ENCODE data around the gene RFX4. TPM values are rescaled to one million over a fixed set of nuclear protein-coding genes. Genes with fewer than 3 reads are reported as not detected.

Gene RFX4
- total and polyA plus RNA-seq, 2 of the 13 experiments (the other 11 are each of a cell fraction or from before 2014, with no cell fraction given): not detected

DNA sequence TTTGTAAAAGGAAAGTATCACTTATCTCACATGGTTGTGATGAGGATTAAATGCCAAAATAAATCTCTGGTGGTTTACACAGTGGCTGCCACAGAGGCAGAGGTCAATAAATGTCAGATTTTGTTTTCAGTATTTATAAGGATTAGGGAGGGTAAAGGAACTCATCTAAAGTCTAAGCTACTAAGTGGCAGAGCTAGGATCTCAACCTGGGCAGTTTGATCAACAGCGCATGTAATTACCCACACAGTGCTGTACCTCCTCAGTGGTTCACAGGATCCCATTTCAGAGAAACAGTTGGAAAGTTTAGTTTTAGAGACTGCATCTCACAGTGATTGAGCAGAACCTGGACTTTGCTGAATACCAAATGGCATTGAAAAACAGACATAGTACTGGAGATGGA lies 146.8 kb downstream of the RFX4 start (continued):
- TF ChIP-seq MAFG (CRISPR knock-in tag; IDR thresholded peaks at IDR 0.05): no peak
- TF ChIP-seq ERF (CRISPR knock-in tag; IDR thresholded peaks at IDR 0.05): no peak
- no peak for TF ChIP-seq RAD21 (CRISPR knock-in tag; IDR thresholded peaks at IDR 0.05)

DNA sequence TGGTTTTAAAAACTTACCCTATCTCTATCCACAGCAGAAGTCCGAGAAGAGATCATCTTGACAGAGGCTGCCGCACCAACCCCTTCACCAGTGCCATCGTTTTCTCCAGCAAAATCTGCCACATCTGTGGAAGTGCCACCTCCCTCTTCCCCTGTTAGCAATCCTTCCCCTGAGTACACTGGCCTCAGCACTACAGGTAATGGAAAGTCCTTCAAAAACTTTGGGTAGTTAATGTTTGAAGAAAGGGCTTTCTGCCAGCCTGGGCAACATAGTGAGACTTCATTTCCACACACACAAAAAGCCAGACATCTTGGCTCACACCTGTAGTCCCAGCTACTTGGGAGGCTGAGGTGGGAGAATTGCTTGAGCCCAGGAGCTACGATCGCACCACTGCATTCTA lies 150.1 kb downstream of the RFX4 start:
- intact Hi-C loops (cut with micrococcal nuclease; ENCODE audit: unreplicated experiment): no loop called here
- in situ Hi-C loops (cut with HindIII; ENCODE audit: extremely low pct_ligation_motif_present, low pct_unique_long_range_greater_than_20kb): no loop called here
- no peaks in the 10 kb centered on the region for H3K36me3 ChIP-seq (replicated peaks in 1 of 2; ENCODE audit: control insufficient read depth in 1 of 2, insufficient read depth in 2 of 2, low read length in 2 of 2)
- TF ChIP-seq ZNF788 (CRISPR knock-in tag; IDR thresholded peaks at IDR 0.05; ENCODE audit: borderline replicate concordance): no peak
- no peak for TF ChIP-seq KDM5A (IDR thresholded peaks at IDR 0.05; ENCODE audit: borderline replicate concordance, low read length)
- TF ChIP-seq ATM (IDR thresholded peaks at IDR 0.05; ENCODE audit: borderline replicate concordance): no peak
- no peak for TF ChIP-seq HOXA9 (CRISPR knock-in tag; IDR thresholded peaks at IDR 0.05; ENCODE audit: borderline replicate concordance)
- TF ChIP-seq, protein P1, sequence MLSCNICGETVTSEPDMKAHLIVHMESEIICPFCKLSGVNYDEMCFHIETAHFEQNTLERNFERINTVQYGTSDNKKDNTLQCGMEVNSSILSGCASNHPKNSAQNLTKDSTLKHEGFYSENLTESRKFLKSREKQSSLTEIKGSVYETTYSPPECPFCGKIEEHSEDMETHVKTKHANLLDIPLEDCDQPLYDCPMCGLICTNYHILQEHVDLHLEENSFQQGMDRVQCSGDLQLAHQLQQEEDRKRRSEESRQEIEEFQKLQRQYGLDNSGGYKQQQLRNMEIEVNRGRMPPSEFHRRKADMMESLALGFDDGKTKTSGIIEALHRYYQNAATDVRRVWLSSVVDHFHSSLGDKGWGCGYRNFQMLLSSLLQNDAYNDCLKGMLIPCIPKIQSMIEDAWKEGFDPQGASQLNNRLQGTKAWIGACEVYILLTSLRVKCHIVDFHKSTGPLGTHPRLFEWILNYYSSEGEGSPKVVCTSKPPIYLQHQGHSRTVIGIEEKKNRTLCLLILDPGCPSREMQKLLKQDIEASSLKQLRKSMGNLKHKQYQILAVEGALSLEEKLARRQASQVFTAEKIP (CRISPR knock-in tag; IDR thresholded peaks at IDR 0.05; ENCODE audit: borderline replicate concordance): no peak
- TF ChIP-seq, protein P2, sequence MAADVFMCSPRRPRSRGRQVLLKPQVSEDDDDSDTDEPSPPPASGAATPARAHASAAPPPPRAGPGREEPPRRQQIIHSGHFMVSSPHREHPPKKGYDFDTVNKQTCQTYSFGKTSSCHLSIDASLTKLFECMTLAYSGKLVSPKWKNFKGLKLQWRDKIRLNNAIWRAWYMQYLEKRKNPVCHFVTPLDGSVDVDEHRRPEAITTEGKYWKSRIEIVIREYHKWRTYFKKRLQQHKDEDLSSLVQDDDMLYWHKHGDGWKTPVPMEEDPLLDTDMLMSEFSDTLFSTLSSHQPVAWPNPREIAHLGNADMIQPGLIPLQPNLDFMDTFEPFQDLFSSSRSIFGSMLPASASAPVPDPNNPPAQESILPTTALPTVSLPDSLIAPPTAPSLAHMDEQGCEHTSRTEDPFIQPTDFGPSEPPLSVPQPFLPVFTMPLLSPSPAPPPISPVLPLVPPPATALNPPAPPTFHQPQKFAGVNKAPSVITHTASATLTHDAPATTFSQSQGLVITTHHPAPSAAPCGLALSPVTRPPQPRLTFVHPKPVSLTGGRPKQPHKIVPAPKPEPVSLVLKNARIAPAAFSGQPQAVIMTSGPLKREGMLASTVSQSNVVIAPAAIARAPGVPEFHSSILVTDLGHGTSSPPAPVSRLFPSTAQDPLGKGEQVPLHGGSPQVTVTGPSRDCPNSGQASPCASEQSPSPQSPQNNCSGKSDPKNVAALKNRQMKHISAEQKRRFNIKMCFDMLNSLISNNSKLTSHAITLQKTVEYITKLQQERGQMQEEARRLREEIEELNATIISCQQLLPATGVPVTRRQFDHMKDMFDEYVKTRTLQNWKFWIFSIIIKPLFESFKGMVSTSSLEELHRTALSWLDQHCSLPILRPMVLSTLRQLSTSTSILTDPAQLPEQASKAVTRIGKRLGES (CRISPR knock-in tag; IDR thresholded peaks at IDR 0.05; ENCODE audit: borderline replicate concordance): no peak
- TF ChIP-seq IKZF1 (IDR thresholded peaks at IDR 0.05): no peak
- WGBS (ENCODE audit: low lambda C conversion rate): 65% methylated on average over 5 of the region's 5 CpGs
- ChIA-PET POLR2A (no interaction called here), CTCF (ENCODE audit: low intra/inter-chr PET ratio, low total read pairs) (no interaction called here)
- no peaks in the 10 kb centered on the region for H3K9me3 ChIP-seq (ENCODE audit: low read length)
- no peak overlapping the region for H2AFZ ChIP-seq (ENCODE audit: low read length)
- H4K20me1 ChIP-seq (ENCODE audit: insufficient read depth, low read length): no peaks in the 10 kb centered on the region
- no peak overlapping the region for H3K9ac ChIP-seq (ENCODE audit: insufficient read depth, low read depth, low read length)
- H3K79me2 ChIP-seq (ENCODE audit: insufficient read depth, low read length): no peaks in the 10 kb centered on the region
- no peak overlapping the region for H3K27ac ChIP-seq (ENCODE audit: extremely low read length, insufficient read depth, low read length)
- no peak overlapping the region for H3K4me3 ChIP-seq (replicated peaks in 1 of 3; ENCODE audit: insufficient read depth in 1 of 3, low read depth in 2 of 3, low read length in 3 of 3)
- H3K4me1 ChIP-seq (ENCODE audit: insufficient read depth, low read length): no peaks in the 10 kb centered on the region
- no TSS peak for BruUV-seq (replicated peaks)
- no peak overlapping the region for H3K4me2 ChIP-seq (ENCODE audit: low read depth, low read length)
- ATAC-seq: no peak
- no peak for DNase-seq (ENCODE audit: low spot score)
- no peak for FAIRE-seq
- no peaks in the 10 kb centered on the region for H3K27me3 ChIP-seq (ENCODE audit: control insufficient read depth in 1 of 2, insufficient read depth in 2 of 2, low read length in 2 of 2)
